Hepatocyte (in vitro differentiated cells): Measurements from ENCODE around the gene TPPP2.

ENCODE experiments used
- CTCF ChIP-seq: fragments of 200-600 bp; sonication (generic); IDR thresholded peaks from 2 replicates; pipeline ENCODE4 v1.5.1; 2016; ENCODE audit warnings: antibody characterized with exemption, mild to moderate bottlenecking; ENCODE audit not compliant: poor library complexity
- EZH2 ChIP-seq: fragments of 200-600 bp; sonication (generic); IDR thresholded peaks from 2 replicates; pipeline ENCODE4 v1.6.1; 2016; ENCODE audit warnings: antibody characterized with exemption, mild to moderate bottlenecking, borderline replicate concordance

- TF ChIP-seq CTCF = no peak
- no peak for TF ChIP-seq EZH2
Observed at GRCh38 chr14:21074398-21075272, 44.6 kb downstream of the TPPP2 start.
